ENCODE data around the gene CDK19. TPM values are rescaled to one million over a fixed set of nuclear protein-coding genes. Genes with fewer than 3 reads are reported as not detected.

The CDK19 gene
- total and polyA plus RNA-seq, 2 of the 13 experiments (the other 11 are each of a cell fraction or from before 2014, with no cell fraction given), result 13.4 to 27.0 TPM

GRCh38 chr6:110703906-110704594 lies 111.2 kb downstream of the CDK19 start (continued):
- no peak for TF ChIP-seq IRX3 (CRISPR knock-in tag; IDR thresholded peaks at IDR 0.05; ENCODE audit: borderline replicate concordance, low read depth)
- TF ChIP-seq PLRG1 (conservative IDR thresholded peaks at IDR 0.05), result no peak
- peak; percentile 89 for TF ChIP-seq FOXP1 (IDR thresholded peaks at IDR 0.05)
- TF ChIP-seq FOXP1 (CRISPR knock-in tag; IDR thresholded peaks at IDR 0.05), result peak; percentile 99
- TF ChIP-seq GATA4 (IDR thresholded peaks at IDR 0.05; ENCODE audit: borderline replicate concordance, low read depth), result peak; percentile 94
- TF ChIP-seq ZNF24 (IDR thresholded peaks at IDR 0.05), result peak; percentile 64; the same call in 1 of the 2 replicates
- TF ChIP-seq ZNF101 (CRISPR knock-in tag; IDR thresholded peaks at IDR 0.05; ENCODE audit: borderline replicate concordance, low read depth), result no peak
- TF ChIP-seq ZNF766 (CRISPR knock-in tag; IDR thresholded peaks at IDR 0.05; ENCODE audit: borderline replicate concordance), result no peak
- TF ChIP-seq HIC2 (CRISPR knock-in tag; IDR thresholded peaks at IDR 0.05; ENCODE audit: low read depth), result no peak
- peak; percentile 92 for TF ChIP-seq HDAC1 (CRISPR knock-in tag; IDR thresholded peaks at IDR 0.05)
- TF ChIP-seq ZBTB21 (CRISPR knock-in tag; IDR thresholded peaks at IDR 0.05), result no peak
- peak; percentile 33; the same call in 1 of the 2 replicates for TF ChIP-seq FOSL2 (CRISPR knock-in tag; IDR thresholded peaks at IDR 0.05)
- no peak for TF ChIP-seq PRPF4 (IDR thresholded peaks at IDR 0.05; ENCODE audit: low read depth, low read length, poor library complexity, severe bottlenecking)
- peak; percentile 78 for TF ChIP-seq HOXA5 (CRISPR knock-in tag; IDR thresholded peaks at IDR 0.05)
- TF ChIP-seq, protein P1, sequence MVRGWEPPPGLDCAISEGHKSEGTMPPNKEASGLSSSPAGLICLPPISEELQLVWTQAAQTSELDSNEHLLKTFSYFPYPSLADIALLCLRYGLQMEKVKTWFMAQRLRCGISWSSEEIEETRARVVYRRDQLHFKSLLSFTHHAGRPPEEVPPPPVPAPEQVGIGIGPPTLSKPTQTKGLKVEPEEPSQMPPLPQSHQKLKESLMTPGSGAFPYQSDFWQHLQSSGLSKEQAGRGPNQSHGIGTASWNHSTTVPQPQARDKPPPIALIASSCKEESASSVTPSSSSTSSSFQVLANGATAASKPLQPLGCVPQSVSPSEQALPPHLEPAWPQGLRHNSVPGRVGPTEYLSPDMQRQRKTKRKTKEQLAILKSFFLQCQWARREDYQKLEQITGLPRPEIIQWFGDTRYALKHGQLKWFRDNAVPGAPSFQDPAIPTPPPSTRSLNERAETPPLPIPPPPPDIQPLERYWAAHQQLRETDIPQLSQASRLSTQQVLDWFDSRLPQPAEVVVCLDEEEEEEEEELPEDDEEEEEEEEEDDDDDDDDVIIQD (CRISPR knock-in tag; IDR thresholded peaks at IDR 0.05; ENCODE audit: low read depth), result peak; percentile 84; the same call in 1 of the 2 replicates
- TF ChIP-seq, protein P2, sequence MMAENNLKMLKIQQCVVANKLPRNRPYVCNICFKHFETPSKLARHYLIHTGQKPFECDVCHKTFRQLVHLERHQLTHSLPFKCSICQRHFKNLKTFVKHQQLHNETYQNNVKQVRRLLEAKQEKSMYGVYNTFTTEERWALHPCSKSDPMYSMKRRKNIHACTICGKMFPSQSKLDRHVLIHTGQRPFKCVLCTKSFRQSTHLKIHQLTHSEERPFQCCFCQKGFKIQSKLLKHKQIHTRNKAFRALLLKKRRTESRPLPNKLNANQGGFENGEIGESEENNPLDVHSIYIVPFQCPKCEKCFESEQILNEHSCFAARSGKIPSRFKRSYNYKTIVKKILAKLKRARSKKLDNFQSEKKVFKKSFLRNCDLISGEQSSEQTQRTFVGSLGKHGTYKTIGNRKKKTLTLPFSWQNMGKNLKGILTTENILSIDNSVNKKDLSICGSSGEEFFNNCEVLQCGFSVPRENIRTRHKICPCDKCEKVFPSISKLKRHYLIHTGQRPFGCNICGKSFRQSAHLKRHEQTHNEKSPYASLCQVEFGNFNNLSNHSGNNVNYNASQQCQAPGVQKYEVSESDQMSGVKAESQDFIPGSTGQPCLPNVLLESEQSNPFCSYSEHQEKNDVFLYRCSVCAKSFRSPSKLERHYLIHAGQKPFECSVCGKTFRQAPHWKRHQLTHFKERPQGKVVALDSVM (CRISPR knock-in tag; IDR thresholded peaks at IDR 0.05), result peak; percentile 79
- TF ChIP-seq HMG20B (CRISPR knock-in tag; conservative IDR thresholded peaks at IDR 0.05), result peak; percentile 90
- TF ChIP-seq RAD21 (CRISPR knock-in tag; IDR thresholded peaks at IDR 0.05), result no peak
- TF ChIP-seq ZMYM4 (CRISPR knock-in tag; IDR thresholded peaks at IDR 0.05), result peak; percentile 51; the same call in 1 of the 2 replicates
- no peak for TF ChIP-seq HOXA9 (CRISPR knock-in tag; IDR thresholded peaks at IDR 0.05; ENCODE audit: borderline replicate concordance)
- TF ChIP-seq ZNF367 (CRISPR knock-in tag; IDR thresholded peaks at IDR 0.05; ENCODE audit: borderline replicate concordance), result no peak
- TF ChIP-seq ZNF644 (CRISPR knock-in tag; IDR thresholded peaks at IDR 0.05; ENCODE audit: low read depth), result no peak
- no peak for TF ChIP-seq ATF7-NPFF (CRISPR knock-in tag; IDR thresholded peaks at IDR 0.05; ENCODE audit: low read depth)
- TF ChIP-seq KLF13 (CRISPR knock-in tag; IDR thresholded peaks at IDR 0.05), result no peak
- TF ChIP-seq, protein P3, sequence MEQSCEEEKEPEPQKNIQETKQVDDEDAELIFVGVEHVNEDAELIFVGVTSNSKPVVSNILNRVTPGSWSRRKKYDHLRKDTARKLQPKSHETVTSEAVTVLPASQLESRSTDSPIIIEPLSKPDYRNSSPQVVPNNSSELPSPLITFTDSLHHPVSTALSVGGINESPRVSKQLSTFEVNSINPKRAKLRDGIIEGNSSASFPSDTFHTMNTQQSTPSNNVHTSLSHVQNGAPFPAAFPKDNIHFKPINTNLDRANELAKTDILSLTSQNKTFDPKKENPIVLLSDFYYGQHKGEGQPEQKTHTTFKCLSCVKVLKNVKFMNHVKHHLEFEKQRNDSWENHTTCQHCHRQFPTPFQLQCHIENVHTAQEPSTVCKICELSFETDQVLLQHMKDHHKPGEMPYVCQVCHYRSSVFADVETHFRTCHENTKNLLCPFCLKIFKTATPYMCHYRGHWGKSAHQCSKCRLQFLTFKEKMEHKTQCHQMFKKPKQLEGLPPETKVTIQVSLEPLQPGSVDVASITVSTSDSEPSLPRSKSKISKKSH (CRISPR knock-in tag; IDR thresholded peaks at IDR 0.05; ENCODE audit: borderline replicate concordance), result no peak
- peak; percentile 94 for TF ChIP-seq FOXO1 (CRISPR knock-in tag; IDR thresholded peaks at IDR 0.05)

Measured in HepG2 (cell line).